ENCODE results near the gene MMP11.

The MMP11 gene

GRCh38 chr22:23829845-23830372 lies 57.3 kb downstream of the MMP11 start:
- DNase-seq (ENCODE audit: low spot score), result no peak

GRCh38 chr22:23831261-23831660 lies 58.6 kb downstream of the MMP11 start:
- DNase-seq (ENCODE audit: low spot score), result no peak

GRCh38 chr22:23831781-23832180 lies 59.1 kb downstream of the MMP11 start:
- no peak for DNase-seq (ENCODE audit: low spot score)

- no peak for DNase-seq (ENCODE audit: low spot score)
Measured at GRCh38 chr22:23832226-23833016, 59.8 kb downstream of the MMP11 start.

- no peak for DNase-seq (ENCODE audit: low spot score)
Measured at GRCh38 chr22:23833017-23833751, 60.5 kb downstream of the MMP11 start.

All from COLO829 (cell line).